KMS-11 (cell line): Measurements from ENCODE around the gene PFN1.
"Not testable (repeated sequence)": the region's sequence is repeated elsewhere in the genome, so short reads cannot be mapped to it uniquely, and the experiment has no call there.

Experiments used
- H2AFZ ChIP-seq: fragments of 200-600 bp; sonication (generic); 2 replicates; pipeline ENCODE4 v1.6.1; 2016; ENCODE audit warnings: antibody characterized with exemption, mixed run types, low read depth
- H3K27ac ChIP-seq: fragments of 200-600 bp; sonication (generic); 2 replicates; pipeline ENCODE4 v1.6.1; 2016; ENCODE audit warnings: mild to moderate bottlenecking, mixed run types
- H3K27me3 ChIP-seq: fragments of 200-600 bp; sonication (generic); 2 replicates; pipeline ENCODE4 v1.6.1; 2017; ENCODE audit warnings: mild to moderate bottlenecking, low read depth, mixed run types, moderate library complexity; ENCODE audit not compliant: insufficient read depth
- H3K36me3 ChIP-seq: fragments of 200-600 bp; sonication (generic); 2 replicates; pipeline ENCODE4 v1.6.1; 2017; ENCODE audit warnings: mild to moderate bottlenecking, mixed run types; ENCODE audit not compliant: insufficient read depth
- H3K4me1 ChIP-seq: fragments of 200-600 bp; sonication (generic); 2 replicates; pipeline ENCODE4 v1.6.1; 2016; ENCODE audit warnings: mild to moderate bottlenecking, low read depth, mixed run types; ENCODE audit not compliant: poor library complexity, severe bottlenecking
- H3K4me2 ChIP-seq: fragments of 200-600 bp; sonication (generic); 2 replicates; pipeline ENCODE4 v1.7.0; 2016; ENCODE audit warnings: mild to moderate bottlenecking, mixed run types
- H3K4me3 ChIP-seq: fragments of 200-600 bp; sonication (generic); IDR thresholded peaks from 2 replicates; pipeline ENCODE4 v1.6.1; 2017; ENCODE audit warnings: low read depth, low read length, mixed read lengths; ENCODE audit not compliant: insufficient read depth
- H3K79me2 ChIP-seq: fragments of 200-600 bp; sonication (generic); 2 replicates; pipeline ENCODE4 v1.6.1; 2016; ENCODE audit warnings: low read depth, mixed run types; ENCODE audit not compliant: insufficient read depth
- H3K9ac ChIP-seq: fragments of 200-600 bp; sonication (generic); 2 replicates; pipeline ENCODE4 v1.6.1; 2016; ENCODE audit warnings: mild to moderate bottlenecking, mixed run types
- H4K20me1 ChIP-seq: fragments of 200-600 bp; sonication (generic); 2 replicates; pipeline ENCODE4 v1.6.1; 2016; ENCODE audit warnings: mild to moderate bottlenecking, mixed run types; ENCODE audit not compliant: insufficient read depth
- TF ChIP-seq, protein P1 (sequence below): fragments of 200-600 bp; sonication (generic); conservative IDR thresholded peaks from 2 replicates; pipeline ENCODE4 v1.6.1; 2017; ENCODE audit warnings: low read depth, mild to moderate bottlenecking, antibody characterized with exemption, low read length, moderate library complexity, mixed read lengths

The PFN1 gene

DNA sequence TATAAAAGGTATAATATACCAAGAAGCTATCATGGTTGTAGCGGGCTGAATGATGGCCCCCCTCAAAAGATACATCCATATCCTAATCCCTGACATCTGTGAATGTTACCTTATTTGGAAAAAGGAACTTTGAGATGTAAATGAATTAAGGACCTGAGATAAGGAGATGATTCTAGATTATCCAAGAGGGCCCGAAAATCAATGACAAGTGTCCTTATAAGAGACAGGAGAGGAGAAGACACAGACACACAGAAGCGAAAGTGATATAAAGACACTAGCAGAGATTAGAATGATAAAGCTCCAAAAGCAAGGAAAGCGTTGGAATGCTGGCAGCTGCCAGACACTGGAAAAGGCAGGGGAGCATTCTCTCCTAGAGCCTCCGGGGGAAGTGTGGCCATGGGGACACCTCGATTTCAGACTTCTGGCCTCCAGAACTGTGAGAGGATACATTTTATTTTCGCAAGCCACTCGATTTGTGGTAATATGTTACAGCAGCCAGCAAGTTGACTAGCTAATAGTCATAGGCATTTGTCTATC lies 28.8 kb downstream of the PFN1 start:
- Histone ChIP-seq H3K9ac (no peak overlapping the region), H3K4me3 (no peak overlapping the region), H4K20me1 (no peaks in the 10 kb centered on the region), H3K4me2 (no peak overlapping the region), H3K27ac (no peak overlapping the region), H3K36me3 (no peaks in the 10 kb centered on the region), H3K79me2 (no peaks in the 10 kb centered on the region), H3K4me1 (no peaks in the 10 kb centered on the region), H2AFZ (no peak overlapping the region), H3K27me3 (no peaks in the 10 kb centered on the region)
- TF ChIP-seq, protein P1, sequence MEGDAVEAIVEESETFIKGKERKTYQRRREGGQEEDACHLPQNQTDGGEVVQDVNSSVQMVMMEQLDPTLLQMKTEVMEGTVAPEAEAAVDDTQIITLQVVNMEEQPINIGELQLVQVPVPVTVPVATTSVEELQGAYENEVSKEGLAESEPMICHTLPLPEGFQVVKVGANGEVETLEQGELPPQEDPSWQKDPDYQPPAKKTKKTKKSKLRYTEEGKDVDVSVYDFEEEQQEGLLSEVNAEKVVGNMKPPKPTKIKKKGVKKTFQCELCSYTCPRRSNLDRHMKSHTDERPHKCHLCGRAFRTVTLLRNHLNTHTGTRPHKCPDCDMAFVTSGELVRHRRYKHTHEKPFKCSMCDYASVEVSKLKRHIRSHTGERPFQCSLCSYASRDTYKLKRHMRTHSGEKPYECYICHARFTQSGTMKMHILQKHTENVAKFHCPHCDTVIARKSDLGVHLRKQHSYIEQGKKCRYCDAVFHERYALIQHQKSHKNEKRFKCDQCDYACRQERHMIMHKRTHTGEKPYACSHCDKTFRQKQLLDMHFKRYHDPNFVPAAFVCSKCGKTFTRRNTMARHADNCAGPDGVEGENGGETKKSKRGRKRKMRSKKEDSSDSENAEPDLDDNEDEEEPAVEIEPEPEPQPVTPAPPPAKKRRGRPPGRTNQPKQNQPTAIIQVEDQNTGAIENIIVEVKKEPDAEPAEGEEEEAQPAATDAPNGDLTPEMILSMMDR, result no peak

DNA sequence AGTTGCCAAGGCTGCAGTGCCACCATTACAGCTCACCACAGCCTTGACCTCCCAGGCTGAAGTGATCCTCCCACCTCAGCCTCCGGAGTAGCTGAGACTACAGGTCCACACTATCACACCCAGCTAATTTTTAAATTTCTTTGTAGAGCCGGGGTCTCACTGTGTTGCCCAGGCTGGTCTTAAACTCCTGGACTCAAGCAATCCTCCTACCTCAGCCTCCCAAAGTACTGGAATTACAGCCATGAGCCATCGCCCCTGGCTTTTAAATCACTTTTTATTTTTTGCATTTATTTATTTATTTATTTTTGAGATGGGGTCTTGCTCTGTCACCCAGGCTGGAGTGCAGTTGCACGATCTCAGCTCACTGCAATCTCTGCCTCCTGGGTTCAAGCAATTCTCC lies 33.8 kb downstream of the PFN1 start:
- not testable (repeated sequence) for H3K9ac ChIP-seq, H3K27ac ChIP-seq, H2AFZ ChIP-seq, H3K27me3 ChIP-seq, H4K20me1 ChIP-seq, H3K4me1 ChIP-seq, H3K79me2 ChIP-seq, H3K4me2 ChIP-seq, H3K4me3 ChIP-seq, H3K36me3 ChIP-seq

DNA sequence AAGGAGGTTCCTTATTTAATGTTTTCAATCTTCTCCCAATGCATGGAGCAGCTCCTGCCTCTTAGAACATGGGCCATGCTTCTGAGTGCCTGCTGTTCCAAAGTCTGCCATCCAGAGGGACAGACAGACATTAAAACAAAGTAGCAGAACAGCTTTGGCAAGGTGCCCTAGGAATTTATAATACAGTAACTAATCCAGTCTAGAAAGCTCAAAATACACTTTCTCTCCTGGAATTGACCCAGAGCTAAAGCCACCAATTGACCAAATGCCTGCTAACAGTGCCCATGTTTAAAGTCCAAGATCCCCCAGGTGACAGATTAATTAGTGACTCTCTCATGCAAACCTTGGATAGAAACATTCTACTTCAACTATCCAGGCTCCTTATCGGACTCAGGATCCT lies 34.3 kb downstream of the PFN1 start:
- Histone ChIP-seq H3K27ac (no peak overlapping the region), H3K4me3 (no peak overlapping the region), H4K20me1 (no peaks in the 10 kb centered on the region), H3K4me1 (no peaks in the 10 kb centered on the region), H2AFZ (no peak overlapping the region), H3K36me3 (no peaks in the 10 kb centered on the region), H3K27me3 (no peaks in the 10 kb centered on the region), H3K9ac (no peak overlapping the region), H3K79me2 (no peaks in the 10 kb centered on the region), H3K4me2 (no peak overlapping the region)
- TF ChIP-seq, protein P1, result no peak

DNA sequence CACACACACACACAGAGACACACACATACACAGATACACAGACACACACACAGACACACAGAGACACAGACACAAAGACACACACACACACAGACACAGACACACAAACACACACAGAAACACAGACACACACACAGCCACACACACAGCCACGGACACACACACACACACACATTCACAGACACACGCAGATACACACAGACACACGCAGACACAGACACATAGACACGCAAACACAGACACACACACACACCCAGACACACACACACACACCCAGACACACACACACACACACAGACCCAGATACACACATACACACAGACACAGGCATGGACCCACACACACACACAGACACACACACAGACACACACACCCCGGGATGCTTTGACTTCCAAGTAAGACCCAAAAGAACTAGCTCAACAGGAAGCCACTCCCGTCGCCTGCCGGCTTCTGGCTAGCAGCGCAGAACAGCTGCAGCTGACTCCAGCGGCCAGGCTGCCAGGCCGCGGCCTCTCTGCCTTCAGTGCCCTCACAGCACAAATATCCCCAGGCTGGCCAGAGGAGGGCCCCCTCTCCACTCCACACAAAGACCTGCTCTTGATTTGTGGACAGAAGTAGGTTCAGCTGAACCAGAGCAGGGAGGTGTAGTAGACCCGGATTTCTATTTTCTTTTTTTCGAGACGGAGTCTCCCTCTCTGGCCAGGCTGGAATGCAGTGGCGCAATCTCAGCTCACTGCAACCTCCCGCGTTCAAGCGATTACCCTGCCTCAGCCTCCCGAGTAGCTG lies 39.4 kb downstream of the PFN1 start:
- Histone ChIP-seq H3K4me1 (no peaks in the 10 kb centered on the region), H3K4me3 (no peak overlapping the region), H2AFZ (no peak overlapping the region), H3K36me3 (no peaks in the 10 kb centered on the region), H3K27ac (no peak overlapping the region), H3K9ac (no peak overlapping the region), H3K79me2 (no peaks in the 10 kb centered on the region), H3K27me3 (no peaks in the 10 kb centered on the region), H3K4me2 (no peak overlapping the region), H4K20me1 (no peaks in the 10 kb centered on the region)
- TF ChIP-seq, protein P1, result no peak

DNA sequence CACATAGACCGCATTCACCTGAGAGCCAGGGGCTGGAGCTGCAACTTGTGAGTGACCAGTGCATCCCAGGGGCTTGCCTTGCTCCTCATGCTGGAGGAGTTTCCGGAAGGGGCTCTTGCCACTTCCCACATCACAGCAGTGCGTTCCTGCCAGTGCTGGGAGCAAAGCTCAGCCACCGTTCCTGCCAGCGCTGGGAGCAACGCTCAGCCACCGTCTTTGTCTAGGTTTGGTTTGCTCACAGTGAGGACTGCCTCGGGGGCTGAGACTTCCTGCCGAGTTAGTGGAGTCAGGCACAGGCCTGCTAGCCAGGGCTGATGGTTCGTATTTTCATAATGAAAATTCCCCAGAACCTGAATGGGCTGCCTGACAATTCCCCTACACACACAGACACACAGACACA lies 40.0 kb downstream of the PFN1 start:
- no peaks in the 10 kb centered on the region for H3K79me2 ChIP-seq
- no peaks in the 10 kb centered on the region for H4K20me1 ChIP-seq
- H3K9ac ChIP-seq, result no peak overlapping the region
- no peak overlapping the region for H3K4me2 ChIP-seq
- H3K4me1 ChIP-seq, result no peaks in the 10 kb centered on the region
- no peaks in the 10 kb centered on the region for H3K27me3 ChIP-seq
- H3K36me3 ChIP-seq, result no peaks in the 10 kb centered on the region
- TF ChIP-seq, protein P1, result no peak
- no peak overlapping the region for H3K27ac ChIP-seq
- H2AFZ ChIP-seq, result no peak overlapping the region
- H3K4me3 ChIP-seq, result no peak overlapping the region

DNA sequence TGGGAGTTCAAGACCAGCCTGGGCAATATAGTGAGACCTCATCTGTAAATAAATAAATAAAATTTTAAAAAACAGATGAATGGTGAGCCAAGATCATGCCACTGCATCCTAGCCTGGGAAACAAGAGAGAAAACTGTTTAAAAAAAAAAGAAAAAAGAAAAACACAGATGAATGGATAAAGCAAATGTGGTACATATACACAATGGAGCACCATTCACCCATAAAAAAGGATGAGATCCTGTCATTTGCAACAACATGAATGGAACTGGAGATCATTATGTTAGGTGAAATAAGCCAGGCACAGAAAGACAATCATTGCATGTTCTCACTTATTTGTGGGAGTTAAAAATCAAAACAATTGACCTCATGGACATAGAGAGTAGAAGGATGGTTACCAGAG lies 41.7 kb downstream of the PFN1 start:
- H2AFZ ChIP-seq, H3K4me2 ChIP-seq, H3K4me1 ChIP-seq, H3K4me3 ChIP-seq, H3K79me2 ChIP-seq, H3K27ac ChIP-seq, H4K20me1 ChIP-seq, H3K36me3 ChIP-seq, H3K9ac ChIP-seq, H3K27me3 ChIP-seq: not testable (repeated sequence)
